Tibial nerve (tissue), 4 donors: ENCODE data around the gene DCTPP1. TPM values are rescaled to one million over a fixed set of nuclear protein-coding genes. Genes with fewer than 3 reads are reported as not detected.

ENCODE experiments used
- DNase-seq, 2 donors: peaks; one replicate each; pipeline ENCODE4 v3.0.0-alpha.2; 2019; ENCODE audit warnings: low spot score in 2 of 2
- H3K27ac ChIP-seq, 4 donors: fragments of 200-600 bp; sonication (generic) in 3 of 4; one replicate each; pipeline ENCODE4 v1.5.1; 2017 to 2019; ENCODE audit warnings: mild to moderate bottlenecking in 1 of 4
- H3K27me3 ChIP-seq, 2 donors: fragments of 200-600 bp; sonication (generic) in 1 of 2; one replicate each; pipeline versions ENCODE4 v1.5.1 to v1.6.0; 2017 to 2019
- H3K36me3 ChIP-seq, 3 donors: fragments of 200-600 bp; sonication (generic); one replicate each; pipeline ENCODE4 v1.5.1; 2018 to 2019
- H3K4me1 ChIP-seq, 4 donors: fragments of 200-600 bp; sonication (generic) in 3 of 4; one replicate each; pipeline ENCODE4 v1.5.1; 2017 to 2019
- H3K4me3 ChIP-seq, 4 donors: fragments of 200-600 bp; sonication (generic) in 3 of 4; one replicate each; pipeline ENCODE4 v1.5.1; 2017 to 2019; ENCODE audit warnings: mild to moderate bottlenecking in 1 of 4, moderate library complexity in 1 of 4
- H3K9me3 ChIP-seq, 4 donors: fragments of 200-600 bp; sonication (generic) in 3 of 4; one replicate each; pipeline ENCODE4 v1.5.1; 2017 to 2019
- EP300 ChIP-seq, 2 donors: sonication (generic); formaldehyde crosslinking; IDR thresholded peaks; one replicate each; pipeline ENCODE4 v1.6.1; 2017; ENCODE audit warnings: antibody characterized with exemption in 2 of 2, mild to moderate bottlenecking in 1 of 2
- POLR2A ChIP-seq, 2 donors: fragments of 450-650 bp; IDR thresholded peaks; one replicate each; pipeline ENCODE4 v1.6.1; 2017; ENCODE audit warnings: antibody characterized with exemption in 2 of 2, mild to moderate bottlenecking in 2 of 2, moderate library complexity in 2 of 2
- WGBS, 2 donors: methylation state at CpG; one replicate each; pipeline ENCODE4 v1.1.5; 2018; 5-methylcytosine and 5-hydroxymethylcytosine counted together
- total RNA-seq, 4 donors: library from RNA; depleted of rRNA; stranded (reverse); fragments of >200 nt; gene quantifications; one replicate each; pipeline ENCODE4 v1.1.0, GENCODE V29; 2016
- TF ChIP-seq, protein P1 (sequence below), 5 experiments: fragments of 200-600 bp in 3 of 5; fragments of 450-650 bp in 2 of 5; sonication (generic) in 3 of 5; IDR thresholded peaks; one replicate each; pipeline ENCODE4 v1.5.1; 2016 to 2019; ENCODE audit warnings: antibody characterized with exemption in 5 of 5, mild to moderate bottlenecking in 3 of 5, moderate library complexity in 2 of 5

Gene DCTPP1
- total RNA-seq, 4 donors from 2014 or later: 12.1 to 20.7 (median 16.1) TPM

DNA sequence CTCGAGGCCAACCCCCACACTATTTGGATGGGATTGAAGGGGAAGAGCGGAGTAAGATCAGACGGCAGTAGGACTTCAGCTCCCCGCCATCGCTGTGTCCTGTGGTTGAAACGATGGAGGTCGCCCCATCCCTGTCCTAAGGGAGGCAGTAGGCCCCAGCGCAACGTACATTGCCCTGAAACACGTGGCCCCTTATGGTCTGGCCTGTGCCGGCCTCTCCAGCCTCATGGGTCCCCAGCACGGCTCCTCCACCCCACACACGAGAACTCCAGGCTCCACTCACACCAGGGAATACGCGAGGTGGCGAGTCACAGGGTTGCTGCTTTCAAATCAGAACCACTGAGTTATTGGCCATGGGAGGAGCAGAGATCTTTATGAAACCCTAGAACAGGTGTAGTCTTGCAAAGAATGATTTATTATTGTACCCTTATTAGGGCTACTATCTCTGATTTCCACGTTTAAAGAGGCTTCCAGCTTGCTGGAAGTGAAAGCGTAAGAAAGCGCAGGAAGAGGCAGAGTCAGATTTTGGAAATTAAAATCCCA, 669 bp upstream of the DCTPP1 start:
- TF ChIP-seq, protein P1, sequence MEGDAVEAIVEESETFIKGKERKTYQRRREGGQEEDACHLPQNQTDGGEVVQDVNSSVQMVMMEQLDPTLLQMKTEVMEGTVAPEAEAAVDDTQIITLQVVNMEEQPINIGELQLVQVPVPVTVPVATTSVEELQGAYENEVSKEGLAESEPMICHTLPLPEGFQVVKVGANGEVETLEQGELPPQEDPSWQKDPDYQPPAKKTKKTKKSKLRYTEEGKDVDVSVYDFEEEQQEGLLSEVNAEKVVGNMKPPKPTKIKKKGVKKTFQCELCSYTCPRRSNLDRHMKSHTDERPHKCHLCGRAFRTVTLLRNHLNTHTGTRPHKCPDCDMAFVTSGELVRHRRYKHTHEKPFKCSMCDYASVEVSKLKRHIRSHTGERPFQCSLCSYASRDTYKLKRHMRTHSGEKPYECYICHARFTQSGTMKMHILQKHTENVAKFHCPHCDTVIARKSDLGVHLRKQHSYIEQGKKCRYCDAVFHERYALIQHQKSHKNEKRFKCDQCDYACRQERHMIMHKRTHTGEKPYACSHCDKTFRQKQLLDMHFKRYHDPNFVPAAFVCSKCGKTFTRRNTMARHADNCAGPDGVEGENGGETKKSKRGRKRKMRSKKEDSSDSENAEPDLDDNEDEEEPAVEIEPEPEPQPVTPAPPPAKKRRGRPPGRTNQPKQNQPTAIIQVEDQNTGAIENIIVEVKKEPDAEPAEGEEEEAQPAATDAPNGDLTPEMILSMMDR (IDR thresholded peaks at IDR 0.05): peak in 3 of 5 experiments; percentile 5 to 23 (median 11)
- TF ChIP-seq EP300 (IDR thresholded peaks at IDR 0.05): no peak
- DNase-seq: no peak
- WGBS, 2 donors: 49 to 54% methylated on average over 18 to 19 of the region's 19 CpGs
- H3K27me3 ChIP-seq: no peaks in the 10 kb centered on the region
- H3K9me3 ChIP-seq: no peaks in the 10 kb centered on the region
- peaks cover 0 to 25% (median 10%) of the 10 kb centered on the region in 4 donors for H3K4me1 ChIP-seq
- peak overlapping the region; percentile 48 to 82 (median 66) for H3K4me3 ChIP-seq
- H3K36me3 ChIP-seq: peaks cover 0 to 20% (median 0%) of the 10 kb centered on the region in 3 donors
- H3K27ac ChIP-seq: peak overlapping the region in 3 of 4 donors; percentile 70 to 86 (median 81)

DNA sequence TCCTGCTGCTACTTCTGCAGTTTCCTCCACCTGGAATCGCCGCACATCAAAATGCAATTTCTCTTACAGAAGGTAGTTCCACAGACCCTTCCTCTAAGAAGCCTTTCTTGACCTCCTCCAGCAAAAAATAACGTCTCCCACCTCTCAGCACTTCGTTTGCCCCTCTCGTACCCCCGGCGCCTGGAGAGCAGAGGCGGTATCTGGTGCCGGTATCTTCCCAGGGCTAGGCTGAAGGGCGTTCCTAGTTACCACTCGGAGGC, 482 bp downstream of the DCTPP1 start:
- H3K27ac ChIP-seq: peak overlapping the region in 3 of 4 donors; percentile 70 to 86 (median 81)
- WGBS, 2 donors: 3 to 4% methylated on average over 11 of the region's 11 CpGs
- H3K9me3 ChIP-seq: no peaks in the 10 kb centered on the region
- no peak for DNase-seq
- TF ChIP-seq EP300 (IDR thresholded peaks at IDR 0.05) (no peak), POLR2A (IDR thresholded peaks at IDR 0.05) (no peak)
- TF ChIP-seq, protein P1 (IDR thresholded peaks at IDR 0.05): no peak
- no peaks in the 10 kb centered on the region for H3K27me3 ChIP-seq
- peak overlapping the region; percentile 48 to 82 (median 66) for H3K4me3 ChIP-seq
- H3K36me3 ChIP-seq: peaks cover 0 to 29% (median 0%) of the 10 kb centered on the region in 3 donors
- H3K4me1 ChIP-seq: peaks cover 0 to 25% (median 10%) of the 10 kb centered on the region in 4 donors

DNA sequence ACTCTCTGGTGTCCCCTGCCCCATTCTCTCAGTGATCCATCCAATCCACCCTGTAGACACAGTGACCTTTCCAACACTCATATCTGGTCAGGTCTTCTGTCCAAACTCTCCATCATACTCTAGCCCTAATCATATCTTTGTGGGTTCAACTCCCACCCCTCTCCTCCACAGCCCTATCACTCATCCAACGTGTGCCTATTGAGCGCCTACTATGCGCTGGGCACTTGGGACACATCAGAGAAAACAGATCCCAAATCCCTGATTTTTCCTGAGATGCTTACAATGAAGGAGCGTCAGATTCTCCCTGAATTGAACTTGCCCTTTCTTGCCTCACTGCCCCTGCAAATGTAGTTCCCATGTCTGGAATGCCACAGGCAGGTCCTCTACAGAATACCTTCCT, 1.8 kb downstream of the DCTPP1 start:
- Histone ChIP-seq H3K27me3 (no peaks in the 10 kb centered on the region), H3K4me1 (peaks cover 0 to 25% (median 10%) of the 10 kb centered on the region in 4 donors), H3K27ac (no peak overlapping the region), H3K4me3 (no peak overlapping the region), H3K36me3 (peaks cover 0 to 42% (median 9%) of the 10 kb centered on the region in 3 donors), H3K9me3 (no peaks in the 10 kb centered on the region)
- TF ChIP-seq EP300 (IDR thresholded peaks at IDR 0.05) (no peak), POLR2A (IDR thresholded peaks at IDR 0.05) (no peak)
- TF ChIP-seq, protein P1 (IDR thresholded peaks at IDR 0.05): no peak
- 92 to 94% methylated on average over 4 of the region's 4 CpGs for WGBS, 2 donors
- DNase-seq: no peak

DNA sequence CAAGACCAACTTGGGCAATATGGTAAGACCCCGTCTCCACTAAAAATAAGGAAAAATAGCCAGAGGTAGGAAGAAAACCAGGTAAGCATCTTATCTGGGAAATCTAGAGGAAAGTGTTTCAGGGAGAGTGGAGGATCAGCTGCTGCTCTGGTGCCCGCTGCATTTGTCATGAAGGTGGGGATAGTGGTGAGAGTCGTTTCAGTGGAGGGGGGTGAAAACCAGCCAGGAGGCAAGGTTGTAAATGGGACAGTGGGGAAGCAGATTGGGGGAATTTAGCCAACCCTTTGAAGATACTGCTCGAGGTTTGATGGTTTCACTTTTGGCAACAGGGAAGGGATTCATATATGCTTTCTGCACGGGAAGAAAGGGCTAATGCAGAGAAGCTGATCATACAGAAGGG, 8.8 kb downstream of the DCTPP1 start:
- Histone ChIP-seq H3K9me3 (no peaks in the 10 kb centered on the region), H3K27ac (no peak overlapping the region), H3K36me3 (peaks cover 0 to 51% (median 13%) of the 10 kb centered on the region in 3 donors), H3K4me3 (no peak overlapping the region), H3K27me3 (no peaks in the 10 kb centered on the region), H3K4me1 (peaks cover 0 to 14% (median 0%) of the 10 kb centered on the region in 4 donors)
- WGBS, 2 donors: 73 to 79% methylated on average over 5 of the region's 5 CpGs
- no peak for DNase-seq
- TF ChIP-seq POLR2A (IDR thresholded peaks at IDR 0.05) (no peak), EP300 (IDR thresholded peaks at IDR 0.05) (no peak)
- TF ChIP-seq, protein P1 (IDR thresholded peaks at IDR 0.05): no peak

DNA sequence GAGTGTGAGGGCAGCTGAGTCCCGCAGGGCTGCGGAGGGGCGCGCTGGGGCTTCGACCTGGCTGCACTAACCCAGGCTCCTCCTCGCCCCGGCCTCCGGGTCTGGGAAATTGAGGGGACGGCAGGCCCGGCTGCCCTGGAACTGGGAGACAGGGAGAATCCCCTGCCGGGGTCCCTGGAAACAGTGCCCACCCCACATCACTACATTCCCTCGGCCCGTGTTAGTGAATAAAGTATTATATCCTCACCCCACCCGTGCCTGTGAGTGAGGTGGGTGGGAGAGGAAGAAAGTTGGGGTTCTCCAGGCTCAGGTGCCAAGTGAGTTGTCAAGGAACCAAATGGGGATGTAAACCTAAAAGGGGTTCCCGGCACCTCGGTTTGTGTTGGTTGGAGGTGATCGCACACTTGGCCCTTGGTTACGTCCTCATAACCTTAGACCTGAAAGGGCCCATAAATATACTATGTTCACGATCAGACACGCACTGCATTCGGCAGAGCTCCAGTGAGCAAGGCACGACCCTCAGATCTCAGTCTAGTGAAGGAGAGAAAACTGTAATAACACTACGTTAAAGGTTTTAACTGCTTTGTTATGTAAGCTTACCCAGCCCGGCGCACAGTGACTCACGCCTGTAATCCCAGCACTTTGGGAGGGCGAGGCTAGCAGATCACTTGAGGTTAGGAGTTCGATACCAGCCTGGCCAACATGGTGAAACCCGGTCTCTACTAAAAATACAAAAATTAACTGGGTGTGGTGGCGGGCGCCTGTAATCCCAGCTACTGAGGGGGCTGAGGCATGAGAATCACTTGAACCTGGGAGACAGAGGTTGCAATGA, 11.3 kb downstream of the DCTPP1 start:
- WGBS, 2 donors: 74 to 82% methylated on average over 19 to 24 of the region's 31 CpGs
- no peak for TF ChIP-seq POLR2A (IDR thresholded peaks at IDR 0.05)
- TF ChIP-seq, protein P1 (IDR thresholded peaks at IDR 0.05): no peak
- TF ChIP-seq EP300 (IDR thresholded peaks at IDR 0.05): no peak
- Histone ChIP-seq H3K27ac (peak overlapping the region; percentile 32 to 81 (median 66)), H3K4me1 (peaks cover 0 to 11% (median 0%) of the 10 kb centered on the region in 4 donors), H3K9me3 (no peaks in the 10 kb centered on the region), H3K4me3 (peak overlapping the region; percentile 36 to 70 (median 60)), H3K27me3 (no peaks in the 10 kb centered on the region), H3K36me3 (peaks cover 0 to 46% (median 7%) of the 10 kb centered on the region in 3 donors)
- DNase-seq: no peak
